ENCODE data around the gene LYRM9.
"Not testable (repeated sequence)": the region's sequence is repeated elsewhere in the genome, so short reads cannot be mapped to it uniquely, and the experiment has no call there.

Gene LYRM9

DNA sequence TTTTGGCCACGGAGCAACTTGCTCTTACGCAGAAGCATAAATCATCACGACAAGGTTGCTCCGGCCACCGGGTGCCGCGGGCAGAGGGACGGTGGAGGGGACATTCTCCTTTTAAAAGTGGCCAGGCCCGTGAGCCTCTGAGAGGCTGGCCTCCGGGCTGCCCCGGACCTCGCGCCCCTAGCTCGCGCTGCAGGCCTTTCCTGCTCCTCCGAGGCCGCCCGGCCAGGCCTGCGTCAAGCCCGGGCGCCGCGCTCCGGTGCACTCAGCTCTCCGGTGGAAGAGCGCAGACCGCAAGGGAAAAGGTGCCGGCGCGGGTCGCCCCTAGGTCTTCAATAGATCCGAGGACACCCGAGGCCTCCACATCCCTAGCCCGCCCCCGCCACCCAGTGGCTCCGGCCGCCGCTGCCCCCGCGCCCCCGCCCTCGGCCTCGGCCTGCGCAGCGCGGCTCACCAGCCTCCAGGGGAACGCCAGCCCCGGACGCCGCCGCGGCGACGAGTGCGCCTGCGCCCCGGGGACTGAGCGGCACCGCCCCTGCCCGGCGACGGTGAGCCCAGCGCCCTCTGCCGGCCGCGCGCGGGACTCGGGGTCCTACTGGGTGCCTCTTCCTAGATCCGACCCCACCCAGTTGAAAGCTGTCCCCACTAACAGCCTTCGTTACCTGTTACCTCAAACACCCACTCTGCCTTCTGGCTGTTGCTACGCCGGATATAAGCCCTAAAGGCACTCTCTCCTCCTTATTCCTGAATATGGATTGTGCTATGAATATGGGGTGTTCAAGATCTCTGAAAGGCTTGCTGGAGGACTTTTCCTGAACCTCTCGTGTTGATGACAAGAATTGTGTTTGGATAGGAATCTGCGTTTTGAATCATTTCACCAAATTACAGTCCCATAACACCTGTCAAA is at the start of gene LYRM9:
TSS of gene LYRM9 (minus strand) at position 500 of the 904 bp plus-strand sequence. CDS start 10,671 bp downstream, outside the sequence.
- peak; percentile 84 for FAIRE-seq
- peak; percentile 93 for DNase-seq (ENCODE audit: insufficient read length, low spot score)

GRCh38 chr17:27940503-27941428 is 47.6 kb upstream of the LYRM9 start:
- FAIRE-seq = no peak
- no peak for DNase-seq (ENCODE audit: insufficient read length, low spot score)

DNA sequence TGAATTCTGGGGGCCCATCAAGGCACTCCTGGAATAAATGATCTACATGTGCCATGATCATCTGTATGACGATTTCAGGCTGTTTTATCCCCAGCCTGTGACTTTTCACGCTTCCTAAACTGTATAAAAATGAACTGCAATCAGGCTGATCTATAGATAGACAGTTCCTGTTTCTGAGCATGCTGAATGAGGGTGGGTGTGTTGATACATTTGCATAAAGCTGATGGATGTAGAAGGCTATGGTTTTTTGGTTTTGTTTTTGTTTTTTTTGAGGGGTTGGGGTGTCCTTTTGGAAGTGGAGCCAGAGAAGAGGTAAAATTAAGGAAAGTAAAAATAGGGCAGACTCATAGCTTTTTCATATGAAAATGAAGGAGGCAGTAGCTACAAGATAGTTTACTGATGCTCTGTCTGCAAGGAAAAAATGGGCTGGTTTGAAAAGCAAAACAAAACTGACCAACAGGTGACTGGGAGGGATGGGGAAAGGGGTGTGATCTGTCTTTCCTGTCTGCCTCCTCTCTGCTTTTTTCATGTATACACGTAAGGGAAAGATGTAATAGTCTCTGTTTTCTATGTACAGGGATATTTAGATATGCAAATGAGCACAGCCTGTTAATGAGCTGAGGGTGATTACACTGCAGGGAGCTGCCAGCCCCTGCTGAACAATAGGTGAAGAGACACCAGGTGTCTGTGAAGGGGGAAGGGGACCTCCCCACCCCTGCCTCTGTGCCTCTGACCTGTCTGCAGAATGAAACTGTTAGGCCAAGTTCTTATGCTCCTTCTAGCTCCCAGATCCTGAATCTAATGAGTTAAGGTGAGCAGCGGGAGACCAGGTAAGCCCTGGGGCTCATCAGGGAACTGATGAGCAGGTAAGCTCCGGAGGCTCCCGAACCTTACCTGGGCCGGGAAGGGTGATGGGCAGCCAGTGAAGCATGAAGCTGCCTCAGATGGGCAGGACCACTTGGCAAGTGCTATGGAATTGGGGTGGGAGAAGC is 46.6 kb upstream of the LYRM9 start:
- FAIRE-seq (no peak), DNase-seq (ENCODE audit: insufficient read length, low spot score) (no peak)

- FAIRE-seq (no peak), DNase-seq (ENCODE audit: insufficient read length, low spot score) (no peak)
Observed at GRCh38 chr17:27938864-27939263, 45.7 kb upstream of the LYRM9 start.

DNA sequence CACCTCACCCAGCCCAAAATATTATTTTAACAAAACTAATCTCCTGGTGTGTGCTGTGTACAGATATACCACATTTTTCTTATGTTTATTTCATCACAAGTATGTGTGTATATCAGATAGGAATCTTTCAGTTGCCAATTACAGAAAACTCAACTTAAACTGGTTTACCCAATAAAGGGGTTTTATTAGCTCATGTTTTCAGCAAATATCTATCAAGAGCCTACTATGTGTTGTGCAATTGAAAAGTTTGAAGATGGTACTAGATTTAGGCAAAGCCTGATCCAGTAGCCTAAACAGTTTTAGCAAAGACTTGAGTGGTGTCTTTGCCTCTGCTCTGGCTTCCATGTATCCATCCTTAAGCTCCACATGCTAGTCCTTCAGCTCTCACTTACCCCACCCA is 45.1 kb upstream of the LYRM9 start:
- FAIRE-seq = no peak
- DNase-seq (ENCODE audit: insufficient read length, low spot score) = no peak

- no peak for DNase-seq (ENCODE audit: insufficient read length, low spot score)
- FAIRE-seq = no peak
Observed at GRCh38 chr17:27937025-27937546, 43.9 kb upstream of the LYRM9 start.

GRCh38 chr17:27930000-27930399 is 36.8 kb upstream of the LYRM9 start:
- no peak for FAIRE-seq
- DNase-seq (ENCODE audit: insufficient read length, low spot score) = peak; percentile 19

DNA sequence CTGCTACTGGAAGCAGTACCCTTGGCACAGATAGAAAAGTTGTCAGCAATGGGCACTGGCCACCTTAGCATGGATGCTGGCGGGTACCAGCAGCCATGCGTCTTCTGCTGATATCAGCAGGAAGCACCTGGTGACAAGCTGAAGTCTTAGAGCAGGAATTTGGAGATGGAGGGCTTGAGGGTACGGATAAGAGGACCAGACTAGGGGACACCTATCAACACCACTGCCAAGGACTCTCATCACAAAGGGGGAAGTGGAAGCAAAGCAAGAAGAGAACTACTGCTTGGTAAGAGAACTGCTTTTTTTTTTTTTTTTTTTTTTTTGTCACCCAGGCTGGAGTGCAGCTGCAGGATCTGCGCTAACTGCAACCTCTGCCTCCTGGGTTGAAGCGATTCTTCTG is 35.4 kb upstream of the LYRM9 start:
- FAIRE-seq (no peak), DNase-seq (ENCODE audit: insufficient read length, low spot score) (no peak)

GRCh38 chr17:27927781-27928180 is 34.6 kb upstream of the LYRM9 start:
- FAIRE-seq (no peak), DNase-seq (ENCODE audit: insufficient read length, low spot score) (no peak)

GRCh38 chr17:27921599-27921998 is 28.4 kb upstream of the LYRM9 start:
- FAIRE-seq = no peak
- DNase-seq (ENCODE audit: insufficient read length, low spot score) = no peak

DNA sequence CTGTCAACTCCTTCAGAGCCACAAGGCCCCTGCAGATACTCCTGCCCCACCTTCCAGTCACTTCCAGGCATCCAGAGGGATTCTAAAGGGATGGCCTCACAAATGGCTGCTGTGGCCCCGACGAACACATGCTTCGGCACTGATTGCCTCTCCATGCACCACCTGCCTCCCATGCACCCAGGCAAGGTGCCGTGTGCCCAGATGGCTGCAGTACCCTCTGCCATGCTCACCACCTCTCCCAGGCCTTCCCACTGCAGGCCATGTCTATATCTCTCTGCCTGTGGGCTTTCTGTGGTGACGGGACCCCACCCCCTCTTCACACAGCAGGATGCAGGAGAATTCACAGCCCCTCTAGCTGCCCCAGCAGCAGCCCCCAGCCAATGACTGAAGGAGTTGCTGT is 27.9 kb upstream of the LYRM9 start:
- no peak for DNase-seq (ENCODE audit: insufficient read length, low spot score)
- FAIRE-seq = peak; percentile 63

GRCh38 chr17:27920569-27920968 is 27.4 kb upstream of the LYRM9 start:
- no peak for DNase-seq (ENCODE audit: insufficient read length, low spot score)

DNA sequence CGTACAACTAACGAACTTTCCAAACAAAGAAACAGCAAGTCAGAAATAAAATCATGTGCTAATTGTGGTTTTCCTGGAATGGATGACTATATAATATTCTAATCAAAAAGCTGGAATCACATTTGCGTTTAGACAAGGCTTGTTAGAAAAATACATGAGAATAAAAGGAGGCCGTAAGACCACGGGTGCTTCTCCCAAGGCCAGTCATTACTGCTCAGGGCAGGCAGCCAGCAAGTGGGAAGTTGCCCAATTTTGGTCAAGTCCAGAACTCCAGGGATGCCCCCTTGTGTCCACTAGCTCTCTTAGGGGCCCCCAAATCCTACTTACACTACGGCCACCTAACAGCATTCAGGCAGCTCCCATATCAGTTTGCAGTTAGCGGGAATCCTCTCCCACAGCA is 25.9 kb upstream of the LYRM9 start:
- DNase-seq (ENCODE audit: insufficient read length, low spot score) (no peak), FAIRE-seq (no peak)

More at GRCh38 chr17:27920569-27920968, 27.4 kb upstream of the LYRM9 start:
- no peak for FAIRE-seq

DNA sequence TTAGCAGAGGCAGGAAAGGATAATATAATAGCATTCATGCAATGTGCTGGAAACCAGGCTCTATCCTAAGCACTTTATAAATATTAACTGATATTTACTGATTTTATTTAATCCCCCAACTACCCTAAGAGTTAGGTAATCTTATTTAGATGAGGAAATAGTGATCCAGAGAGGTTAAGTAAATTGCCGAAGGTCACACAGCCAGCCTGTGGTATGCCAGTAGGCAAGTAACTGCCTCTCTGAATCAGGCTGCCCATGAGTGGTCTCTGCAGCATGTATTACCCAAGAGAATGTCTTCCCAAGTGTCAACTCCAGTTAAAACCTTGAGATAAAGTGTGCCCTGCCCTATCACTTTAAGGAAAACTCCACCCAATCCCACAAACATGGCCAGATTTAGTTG is 25.3 kb upstream of the LYRM9 start:
- FAIRE-seq = no peak
- no peak for DNase-seq (ENCODE audit: insufficient read length, low spot score)

GRCh38 chr17:27917000-27917399 is 23.8 kb upstream of the LYRM9 start:
- DNase-seq (ENCODE audit: insufficient read length, low spot score) = no peak

GRCh38 chr17:27915709-27916108 is 22.5 kb upstream of the LYRM9 start:
- DNase-seq (ENCODE audit: insufficient read length, low spot score) (no peak), FAIRE-seq (no peak)

More at GRCh38 chr17:27917000-27917399, 23.8 kb upstream of the LYRM9 start:
- no peak for FAIRE-seq

DNA sequence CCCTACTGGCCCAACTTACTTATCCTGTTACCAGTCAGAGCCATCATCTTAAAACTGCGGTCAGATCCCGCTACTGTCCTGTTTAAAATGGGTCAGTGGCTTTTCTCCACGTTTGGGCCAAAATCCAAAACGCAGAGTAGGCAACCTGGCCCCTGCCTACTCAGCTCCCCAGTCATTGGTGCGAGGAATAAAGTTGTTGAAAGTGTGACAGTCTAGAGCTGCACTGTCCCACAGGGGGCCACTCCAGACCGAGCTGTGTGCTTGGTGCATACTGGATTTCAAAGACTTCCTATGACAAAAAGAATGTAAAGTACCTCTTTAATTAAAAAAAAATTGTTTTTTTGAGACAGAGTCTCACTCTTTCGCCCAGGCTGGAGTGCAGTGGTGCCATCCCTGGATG is 21.2 kb upstream of the LYRM9 start:
- no peak for DNase-seq (ENCODE audit: insufficient read length, low spot score)

GRCh38 chr17:27912964-27913363 is 19.8 kb upstream of the LYRM9 start:
- FAIRE-seq = no peak

More for the DNA sequence above, 21.2 kb upstream of the LYRM9 start:
- no peak for FAIRE-seq

GRCh38 chr17:27912299-27912698 is 19.1 kb upstream of the LYRM9 start:
- FAIRE-seq; DNase-seq (ENCODE audit: insufficient read length, low spot score): not testable (repeated sequence)

More at GRCh38 chr17:27912964-27913363, 19.8 kb upstream of the LYRM9 start:
- no peak for DNase-seq (ENCODE audit: insufficient read length, low spot score)
